HepG2 (cell line): ENCODE results near the gene LDLR. TPM values are rescaled to one million over a fixed set of nuclear protein-coding genes. Genes with fewer than 3 reads are reported as not detected.

ENCODE experiments used
- ELF3 ChIP-seq: IDR thresholded peaks from 2 replicates; pipeline ENCODE4 v1.6.1; 2016; ENCODE audit warnings: missing genetic modification reagents, missing compliant biosample characterization
- FOXO1 ChIP-seq: sonication (generic); formaldehyde crosslinking; IDR thresholded peaks from 2 replicates; pipeline ENCODE4 v1.4.0; 2020; ENCODE audit warnings: missing genetic modification reagents
- GATAD2A ChIP-seq: IDR thresholded peaks from 2 replicates; pipeline ENCODE4 v1.6.1; 2016
- HCFC1 ChIP-seq: fragments of 150-350 bp; IDR thresholded peaks from 2 replicates; pipeline ENCODE4 v1.6.1; 2014; ENCODE audit warnings: low read depth, low read length
- HIVEP1 ChIP-seq: sonication (generic); formaldehyde crosslinking; IDR thresholded peaks from 2 replicates; pipeline ENCODE4 v1.4.0; 2020; ENCODE audit warnings: mild to moderate bottlenecking, missing genetic modification reagents
- IRX3 ChIP-seq: sonication (generic); formaldehyde crosslinking; IDR thresholded peaks from 2 replicates; pipeline ENCODE4 v1.8.1; 2023; ENCODE audit warnings: mild to moderate bottlenecking, low read depth, missing genetic modification reagents, borderline replicate concordance
- KAT7 ChIP-seq: IDR thresholded peaks from 2 replicates; pipeline ENCODE4 v1.6.1; 2018; ENCODE audit warnings: borderline replicate concordance, missing compliant biosample characterization
- MAX ChIP-seq: IDR thresholded peaks from 2 replicates; pipeline ENCODE4 v1.6.1; 2012; ENCODE audit warnings: inconsistent platforms
- MED1 ChIP-seq: sonication (generic); formaldehyde crosslinking; IDR thresholded peaks from 2 replicates; pipeline ENCODE4 v1.4.0; 2020; ENCODE audit warnings: missing genetic modification reagents
- PITX1 ChIP-seq: sonication (generic); formaldehyde crosslinking; IDR thresholded peaks from 2 replicates; pipeline ENCODE4 v1.5.1; 2020; ENCODE audit warnings: mild to moderate bottlenecking, missing genetic modification reagents
- PRPF4 ChIP-seq: fragments of 200-400 bp; formaldehyde crosslinking; IDR thresholded peaks from 2 replicates; pipeline ENCODE4 v1.6.1; 2016; ENCODE audit warnings: low read length, low read depth; ENCODE audit not compliant: poor library complexity, severe bottlenecking
- RBM22 ChIP-seq: fragments of 200-400 bp; formaldehyde crosslinking; optimal IDR thresholded peaks from 2 replicates; pipeline ENCODE3; 2017; ENCODE audit warnings: mild to moderate bottlenecking, low read length, moderate library complexity
- SAFB2 ChIP-seq: sonication (generic); formaldehyde crosslinking; IDR thresholded peaks from 2 replicates; pipeline ENCODE4 v1.5.1; 2020; ENCODE audit warnings: missing genetic modification reagents, low read depth, mild to moderate bottlenecking, borderline replicate concordance
- SETDB1 ChIP-seq: sonication (generic); formaldehyde crosslinking; IDR thresholded peaks from 2 replicates; pipeline ENCODE4 v1.5.1; 2020; ENCODE audit warnings: missing genetic modification reagents, mild to moderate bottlenecking, borderline replicate concordance
- SMC3 ChIP-seq: IDR thresholded peaks from 2 replicates; pipeline ENCODE4 v1.6.1; 2011; ENCODE audit warnings: low read length, improper control_type of control experiment
- SNAI1 ChIP-seq: sonication (generic); formaldehyde crosslinking; IDR thresholded peaks from 2 replicates; pipeline ENCODE4 v1.5.0; 2020; ENCODE audit warnings: mild to moderate bottlenecking, missing genetic modification reagents, borderline replicate concordance
- TBL1XR1 ChIP-seq: fragments of 150-350 bp; IDR thresholded peaks from 2 replicates; pipeline ENCODE4 v1.6.1; 2014; ENCODE audit warnings: borderline replicate concordance, low read length; ENCODE audit not compliant: partially characterized antibody
- TBX2 ChIP-seq: sonication (generic); formaldehyde crosslinking; IDR thresholded peaks from 2 replicates; pipeline ENCODE4 v1.5.0; 2020; ENCODE audit warnings: missing genetic modification reagents, mild to moderate bottlenecking, borderline replicate concordance
- TGIF2 ChIP-seq: IDR thresholded peaks from 2 replicates; pipeline ENCODE4 v1.6.1; 2016; ENCODE audit warnings: control low read depth, missing compliant biosample characterization
- U2AF1 ChIP-seq: fragments of 200-400 bp; formaldehyde crosslinking; optimal IDR thresholded peaks from 2 replicates; pipeline ENCODE3; 2017; ENCODE audit warnings: mild to moderate bottlenecking, low read depth, low read length
- ZFAT ChIP-seq: sonication (generic); formaldehyde crosslinking; conservative IDR thresholded peaks from 2 replicates; pipeline ENCODE4 v1.8.1; 2023; ENCODE audit warnings: missing genetic modification reagents, inconsistent platforms
- ZFP36L1 ChIP-seq: sonication (generic); formaldehyde crosslinking; IDR thresholded peaks from 2 replicates; pipeline ENCODE4 v1.8.0; 2022; ENCODE audit warnings: mild to moderate bottlenecking, missing genetic modification reagents, moderate library complexity
- ZHX2 ChIP-seq, 2 experiments: sonication (generic) in 1 of 2; formaldehyde crosslinking in 1 of 2; IDR thresholded peaks; 2 replicates each; pipeline versions ENCODE4 v1.6.1 to v1.9.0; 2014 to 2022; ENCODE audit warnings: antibody characterized with exemption in 1 of 2, borderline replicate concordance in 1 of 2, inconsistent platforms in 1 of 2, low read depth in 1 of 2, missing genetic modification reagents in 1 of 2
- ZNF549 ChIP-seq: sonication (generic); formaldehyde crosslinking; IDR thresholded peaks from 2 replicates; pipeline ENCODE4 v1.5.0; 2020; ENCODE audit warnings: missing genetic modification reagents
- ZNF557 ChIP-seq: sonication (generic); formaldehyde crosslinking; IDR thresholded peaks from 2 replicates; pipeline ENCODE4 v1.4.0; 2020; ENCODE audit warnings: missing genetic modification reagents
- ZNF766 ChIP-seq: sonication (generic); formaldehyde crosslinking; IDR thresholded peaks from 2 replicates; pipeline ENCODE4 v1.5.0; 2020; ENCODE audit warnings: missing genetic modification reagents, borderline replicate concordance
- ZNF878 ChIP-seq: sonication (generic); formaldehyde crosslinking; IDR thresholded peaks from 2 replicates; pipeline ENCODE4 v1.8.1; 2023; ENCODE audit warnings: mild to moderate bottlenecking, missing genetic modification reagents, moderate library complexity
- ZSCAN9 ChIP-seq: IDR thresholded peaks from 2 replicates; pipeline ENCODE4 v1.6.1; 2016; ENCODE audit warnings: borderline replicate concordance
- polyA plus RNA-seq, 8 experiments: library from polyadenylated mRNA; depleted of rRNA in 3 of 8; stranded (reverse) in 7 of 8; unstranded in 1 of 8; fragments of >200 nt; fragmentation: Illumina TruSeq in 4 of 8; extraction: Trizol in 4 of 8; gene quantifications; 2 replicates each; pipeline versions ENCODE4 v1.2.1 to v1.2.3, GENCODE V29; 2011 to 2016; ENCODE audit warnings: low read depth in 4 of 8, missing spikeins in 1 of 8, mixed read lengths in 1 of 8; ENCODE audit not compliant: insufficient read depth in 1 of 8
- total RNA-seq, 5 experiments: library from RNA; depleted of rRNA; stranded (reverse); fragments of >200 nt; fragmentation: Illumina TruSeq; extraction: Trizol; gene quantifications; 2 replicates each; pipeline ENCODE4 v1.2.3, GENCODE V29; 2016; ENCODE audit warnings: low read depth in 1 of 5

Gene LDLR
- total and polyA plus RNA-seq, 2 of the 13 experiments (the other 11 are each of a cell fraction or from before 2014, with no cell fraction given), result 51.6 to 92.5 TPM

GRCh38 chr19:11091703-11092153 is 2.5 kb downstream of the LDLR start (continued):
- 0 out of 2 replicates have a peak, but pooled peaks have one; percentile 34 for TF ChIP-seq SAFB2
- TF ChIP-seq GATAD2A (CRISPR knock-in tag), result peak; percentile 7; the same call in 1 of the 2 replicates
- TF ChIP-seq TGIF2 (CRISPR knock-in tag), result peak; percentile 46
- no peak for TF ChIP-seq PITX1 (CRISPR knock-in tag)
- peak; percentile 50; the same call in 1 of the 2 replicates for TF ChIP-seq ZSCAN9 (CRISPR knock-in tag)
- no peak for TF ChIP-seq SNAI1 (CRISPR knock-in tag)
- no peak for TF ChIP-seq ZFAT (CRISPR knock-in tag)
- peak; percentile 25; the same call in 1 of the 2 replicates for TF ChIP-seq MAX
- no peak for TF ChIP-seq PRPF4
- TF ChIP-seq ELF3, result peak; percentile 62; the same call in 1 of the 2 replicates
- no peak for TF ChIP-seq HCFC1
- TF ChIP-seq SMC3, result no peak
- TF ChIP-seq ZNF766 (CRISPR knock-in tag), result 0 out of 2 replicates have a peak, but pooled peaks have one; percentile 41
- no peak for TF ChIP-seq SETDB1 (CRISPR knock-in tag)
- TF ChIP-seq TBX2 (CRISPR knock-in tag), result peak; percentile 77; the same call in 1 of the 2 replicates
- no peak for TF ChIP-seq U2AF1
- TF ChIP-seq ZNF549, result no peak
- no peak for TF ChIP-seq ZHX2 (IDR thresholded peaks at IDR 0.05; ENCODE audit: low read depth)
- TF ChIP-seq ZHX2 (CRISPR knock-in tag; IDR thresholded peaks at IDR 0.05; ENCODE audit: borderline replicate concordance), result 0 out of 2 replicates have a peak, but pooled peaks have one; percentile 58
- TF ChIP-seq ZFP36L1, result no peak
- TF ChIP-seq FOXO1 (CRISPR knock-in tag), result peak; percentile 17; the same call in 1 of the 2 replicates
- no peak for TF ChIP-seq HIVEP1 (CRISPR knock-in tag)
- TF ChIP-seq IRX3 (CRISPR knock-in tag), result no peak
- no peak for TF ChIP-seq ZNF878 (CRISPR knock-in tag)
- 0 out of 2 replicates have a peak, but pooled peaks have one; percentile 34 for TF ChIP-seq KAT7 (CRISPR knock-in tag)
- peak; percentile 75 for TF ChIP-seq RBM22
- TF ChIP-seq TBL1XR1, result peak; percentile 32
- TF ChIP-seq MED1, result peak; percentile 72
- no peak for TF ChIP-seq ZNF557
